Heart left ventricle (tissue), 13 donors: Measurements from ENCODE around the gene TBL1Y.

Source experiments
- CTCF ChIP-seq, 12 donors: fragments of 200-600 bp; sonication (generic) in 4 of 12; IDR thresholded peaks; one replicate each; pipeline versions ENCODE4 v1.5.0 to v1.8.0; 2018 to 2022; ENCODE audit warnings: antibody characterized with exemption in 12 of 12, mild to moderate bottlenecking in 5 of 12
- POLR2A ChIP-seq, 2 donors: fragments of 450-650 bp; IDR thresholded peaks; one replicate each; pipeline ENCODE4 v1.6.1; 2017; ENCODE audit warnings: antibody characterized with exemption in 2 of 2, mild to moderate bottlenecking in 2 of 2, moderate library complexity in 2 of 2
- donor health status: ischemic (EF 13 %, LVEDD 7.1; RV severe dilation, severe dysfunction).
- donor health status: DM: no; HTN: yes; CAD: no.
- donor health status: DM: no; HTN: no; CAD: no.
- donor health status: ischemic (EF 25% LVEDD 6.9; RV normal size, moderate dysfunction).
- donor health status: ischemic (EF 25% LVEDD 5.7; RV mildly dilated, moderate dysfunction).
- donor health status: ischemic (EF 35%, LVEDD 5.7; RV mildly dilated, moderate dysfunction).
- donor health status: nonischemic (EF 11% LVEDD 7.7; RV severe dilation, severe dysfunction).
- donor health status: DM: yes; HTN: yes; CAD: no.
- donor health status: PGD.
- donor health status: ischemic (EF 29% LVEDD 5.4; RV normal size, mild dysfunction).
- donor health status: nonischemic (EF 23%, LVEDD 6.1; RV moderate dilation, normal function).

- TF ChIP-seq CTCF (IDR thresholded peaks at IDR 0.05), result no peak
- no peak for TF ChIP-seq POLR2A (IDR thresholded peaks at IDR 0.05)
These were observed 199.6 kb downstream of the TBL1Y start for GRCh38 chrY:7110086-7110485.
